Tibial artery (tissue), 4 donors: Measurements from ENCODE around the gene GNPTG.
A peak's percentile ranks its signal among the peaks of the same experiment; 100 is the strongest.

Experiments
- DNase-seq, 2 donors: peaks; one replicate each; pipeline ENCODE4 v3.0.0-alpha.2; 2019
- H3K27ac ChIP-seq, 2 donors: fragments of 200-600 bp; sonication (generic) in 1 of 2; 1 replicate in 1 of 2; 2 replicates in 1 of 2; pipeline ENCODE4 v1.5.1; 2018 to 2019; ENCODE audit warnings: mild to moderate bottlenecking in 1 of 2
- H3K27me3 ChIP-seq, 2 donors: fragments of 200-600 bp; sonication (generic) in 1 of 2; one replicate each; pipeline versions ENCODE4 v1.5.1 to v1.6.0; 2016 to 2019
- H3K36me3 ChIP-seq, 3 donors: fragments of 200-600 bp; sonication (generic) in 2 of 3; one replicate each; pipeline ENCODE4 v1.5.1; 2016 to 2019; ENCODE audit warnings: mild to moderate bottlenecking in 2 of 3
- H3K4me1 ChIP-seq, 4 donors: fragments of 200-600 bp; sonication (generic) in 2 of 4; 1 replicate in 3 of 4; 2 replicates in 1 of 4; pipeline ENCODE4 v1.5.1; 2016 to 2019
- H3K4me3 ChIP-seq, 2 donors: fragments of 200-600 bp; sonication (generic) in 1 of 2; 1 replicate in 1 of 2; 2 replicates in 1 of 2; pipeline ENCODE4 v1.5.1; 2018 to 2019; ENCODE audit warnings: mild to moderate bottlenecking in 2 of 2
- H3K9me3 ChIP-seq, 3 donors: fragments of 200-600 bp; sonication (generic) in 1 of 3; one replicate each; pipeline ENCODE4 v1.5.1; 2016 to 2019
- intact Hi-C: fragments of 100-400 bp; cut with DNase I; formaldehyde crosslinking; loops from one replicate; pipeline ENCODE4 v1.15.0; 2023; ENCODE audit warnings: low total_unique reads
- TF ChIP-seq, protein P1 (sequence below), 2 experiments: fragments of 200-600 bp in 1 of 2; fragments of 450-650 bp in 1 of 2; IDR thresholded peaks; one replicate each; pipeline ENCODE4 v1.5.1; 2017 to 2019; ENCODE audit warnings: antibody characterized with exemption in 2 of 2, mild to moderate bottlenecking in 1 of 2, moderate library complexity in 1 of 2

The GNPTG gene

DNA sequence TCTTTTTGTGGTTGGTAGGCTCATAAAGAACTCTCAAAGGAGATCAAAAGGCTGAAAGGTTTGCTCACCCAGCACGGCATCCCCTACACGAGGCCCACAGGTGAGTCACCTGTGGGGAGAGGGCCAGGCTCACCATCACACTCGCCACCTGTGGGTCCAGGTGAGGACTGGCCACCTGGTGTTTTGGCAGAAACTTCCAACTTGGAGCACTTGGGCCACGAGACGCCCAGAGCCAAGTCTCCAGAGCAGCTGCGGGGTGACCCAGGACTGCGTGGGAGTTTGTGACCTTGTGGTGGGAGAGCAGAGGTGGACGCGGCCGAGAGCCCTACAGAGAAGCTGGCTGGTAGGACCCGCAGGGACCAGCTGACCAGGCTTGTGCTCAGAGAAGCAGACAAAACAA, 11.1 kb downstream of the GNPTG start:
- intact Hi-C loops, result no loop called here
- no peaks in the 10 kb centered on the region for H3K27me3 ChIP-seq
- H3K36me3 ChIP-seq, result peaks cover 27 to 97% (median 68%) of the 10 kb centered on the region in 3 donors
- DNase-seq, result no peak
- H3K4me1 ChIP-seq, result no peaks in the 10 kb centered on the region
- H3K4me3 ChIP-seq, result no peak overlapping the region
- H3K9me3 ChIP-seq, result no peaks in the 10 kb centered on the region
- no peak overlapping the region for H3K27ac ChIP-seq
- TF ChIP-seq, protein P1, sequence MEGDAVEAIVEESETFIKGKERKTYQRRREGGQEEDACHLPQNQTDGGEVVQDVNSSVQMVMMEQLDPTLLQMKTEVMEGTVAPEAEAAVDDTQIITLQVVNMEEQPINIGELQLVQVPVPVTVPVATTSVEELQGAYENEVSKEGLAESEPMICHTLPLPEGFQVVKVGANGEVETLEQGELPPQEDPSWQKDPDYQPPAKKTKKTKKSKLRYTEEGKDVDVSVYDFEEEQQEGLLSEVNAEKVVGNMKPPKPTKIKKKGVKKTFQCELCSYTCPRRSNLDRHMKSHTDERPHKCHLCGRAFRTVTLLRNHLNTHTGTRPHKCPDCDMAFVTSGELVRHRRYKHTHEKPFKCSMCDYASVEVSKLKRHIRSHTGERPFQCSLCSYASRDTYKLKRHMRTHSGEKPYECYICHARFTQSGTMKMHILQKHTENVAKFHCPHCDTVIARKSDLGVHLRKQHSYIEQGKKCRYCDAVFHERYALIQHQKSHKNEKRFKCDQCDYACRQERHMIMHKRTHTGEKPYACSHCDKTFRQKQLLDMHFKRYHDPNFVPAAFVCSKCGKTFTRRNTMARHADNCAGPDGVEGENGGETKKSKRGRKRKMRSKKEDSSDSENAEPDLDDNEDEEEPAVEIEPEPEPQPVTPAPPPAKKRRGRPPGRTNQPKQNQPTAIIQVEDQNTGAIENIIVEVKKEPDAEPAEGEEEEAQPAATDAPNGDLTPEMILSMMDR (IDR thresholded peaks at IDR 0.05), result no peak

DNA sequence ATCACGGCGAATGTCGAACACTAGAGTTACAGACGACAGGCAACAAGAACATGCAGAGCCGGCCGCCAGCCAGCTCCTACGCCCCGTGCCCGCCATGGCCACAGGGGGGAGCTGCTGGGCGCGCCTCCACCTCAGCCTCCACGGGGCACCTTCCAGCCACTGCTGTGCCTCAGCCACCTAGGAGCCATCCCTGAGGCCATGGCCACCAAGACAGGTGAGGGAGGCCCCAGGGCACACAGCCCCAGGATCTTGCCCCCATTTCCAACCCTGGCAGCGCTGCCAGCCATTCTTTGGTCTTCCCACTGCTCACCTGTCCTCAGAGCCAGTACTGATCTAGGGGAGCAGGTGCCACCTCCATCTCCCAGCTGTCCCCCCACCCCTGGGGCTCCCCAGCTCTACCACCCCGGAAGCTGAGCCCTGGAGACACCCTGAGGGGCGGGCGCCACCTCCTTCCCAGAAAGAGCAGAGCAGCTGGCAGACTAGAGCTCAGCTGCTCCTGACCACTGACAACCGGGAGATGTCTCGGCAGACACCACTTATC, 11.8 kb downstream of the GNPTG start:
- H3K4me1 ChIP-seq, result no peaks in the 10 kb centered on the region
- TF ChIP-seq, protein P1 (IDR thresholded peaks at IDR 0.05), result peak; percentile 40 to 58
- intact Hi-C loops, result no loop called here
- no peaks in the 10 kb centered on the region for H3K27me3 ChIP-seq
- H3K27ac ChIP-seq, result no peak overlapping the region
- H3K36me3 ChIP-seq, result peaks cover 27 to 95% (median 71%) of the 10 kb centered on the region in 3 donors
- no peak for DNase-seq
- no peaks in the 10 kb centered on the region for H3K9me3 ChIP-seq
- H3K4me3 ChIP-seq, result no peak overlapping the region

DNA sequence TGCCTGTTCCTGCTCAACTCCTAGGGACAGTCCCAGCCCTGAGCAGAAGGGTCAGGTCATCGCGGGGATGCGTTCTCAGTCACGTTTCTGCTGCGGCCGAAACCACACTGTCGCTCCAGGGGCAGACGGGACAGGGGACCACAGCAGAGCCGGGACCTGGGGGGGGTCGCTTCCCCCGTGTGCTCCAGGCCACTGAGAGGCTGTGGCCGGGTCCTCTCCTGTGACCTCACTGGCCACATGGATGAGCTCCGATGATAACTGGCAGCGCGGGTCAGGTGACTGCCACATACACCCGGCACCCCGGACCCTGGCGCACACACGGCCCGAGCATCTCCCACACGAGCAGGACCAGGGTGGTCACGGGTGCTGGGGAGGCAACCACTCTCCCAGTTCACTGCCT, 12.8 kb downstream of the GNPTG start:
- intact Hi-C loops, result no loop called here
- H3K9me3 ChIP-seq, result no peaks in the 10 kb centered on the region
- TF ChIP-seq, protein P1 (IDR thresholded peaks at IDR 0.05), result no peak
- no peaks in the 10 kb centered on the region for H3K4me1 ChIP-seq
- H3K36me3 ChIP-seq, result peaks cover 27 to 95% (median 75%) of the 10 kb centered on the region in 3 donors
- no peak for DNase-seq
- H3K27ac ChIP-seq, result no peak overlapping the region
- no peak overlapping the region for H3K4me3 ChIP-seq
- no peaks in the 10 kb centered on the region for H3K27me3 ChIP-seq

DNA sequence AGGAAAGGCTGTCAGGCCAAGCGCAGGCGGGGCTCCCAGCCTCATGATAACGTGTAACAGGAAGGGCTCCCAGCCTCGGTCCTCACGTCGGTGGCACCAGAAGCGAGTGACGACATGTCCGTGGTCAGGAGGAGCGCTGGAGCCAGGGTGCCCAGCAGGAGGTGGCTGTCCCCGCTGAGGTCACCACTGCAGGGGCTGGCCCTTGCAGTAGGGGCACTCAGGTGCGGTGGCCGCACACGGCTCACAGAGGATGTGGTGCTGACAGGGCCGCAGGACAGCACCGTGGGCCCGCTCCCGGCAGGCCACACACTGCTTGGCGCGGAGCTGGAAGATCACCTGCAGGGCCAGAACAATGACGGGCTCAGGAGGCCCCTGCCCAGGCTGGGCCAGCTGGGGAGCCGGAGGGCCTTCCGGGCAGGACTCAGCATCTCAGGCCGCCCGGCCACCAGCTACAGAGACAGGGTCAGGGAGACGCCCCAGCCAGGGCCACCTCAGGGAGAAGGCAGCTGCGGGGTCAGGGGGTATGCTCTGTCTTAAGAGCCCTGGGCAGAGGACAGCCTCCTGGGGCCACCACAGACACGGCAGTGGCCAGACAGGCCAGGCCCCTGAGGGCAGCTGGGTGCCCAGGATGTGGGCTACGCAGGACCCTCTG, 14.5 kb downstream of the GNPTG start:
- TF ChIP-seq, protein P1 (IDR thresholded peaks at IDR 0.05), result no peak
- Histone ChIP-seq H3K36me3 (peaks cover 27 to 96% (median 79%) of the 10 kb centered on the region in 3 donors), H3K4me1 (no peaks in the 10 kb centered on the region), H3K27ac (no peak overlapping the region), H3K27me3 (no peaks in the 10 kb centered on the region), H3K4me3 (no peak overlapping the region), H3K9me3 (no peaks in the 10 kb centered on the region)
- intact Hi-C loops, result no loop called here
- no peak for DNase-seq

DNA sequence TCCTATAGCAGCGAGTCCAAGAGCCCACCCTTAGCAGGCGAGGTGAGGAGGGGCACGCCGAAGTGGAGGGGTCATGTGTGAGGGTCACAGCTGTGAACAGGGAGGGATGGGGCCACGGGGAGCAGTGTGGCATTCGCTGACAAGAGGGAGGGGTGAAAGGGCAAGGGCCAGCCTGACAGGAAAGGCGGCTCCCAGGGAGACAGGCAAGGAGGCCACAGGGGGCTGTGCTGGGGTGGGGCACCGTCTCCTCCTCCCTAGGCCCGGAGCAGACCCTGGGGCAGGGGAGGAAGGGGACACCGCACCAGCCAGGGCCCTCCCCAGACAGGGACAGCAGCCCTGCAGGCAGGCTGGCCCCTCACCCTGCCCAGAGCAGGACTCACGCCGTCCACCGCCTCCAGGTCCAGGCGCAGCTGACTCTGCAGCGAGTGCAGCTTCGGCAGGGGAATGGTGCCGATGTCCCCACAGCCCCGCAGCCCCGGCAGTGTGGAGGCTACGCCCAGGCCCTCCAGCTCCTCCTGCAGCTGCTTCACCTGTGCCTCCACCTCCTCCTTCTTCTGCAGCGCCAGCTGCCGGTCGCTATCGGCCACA, 15.1 kb downstream of the GNPTG start:
- no peak overlapping the region for H3K4me3 ChIP-seq
- no peak overlapping the region for H3K27ac ChIP-seq
- intact Hi-C loops, result no loop called here
- TF ChIP-seq, protein P1 (IDR thresholded peaks at IDR 0.05), result no peak
- H3K36me3 ChIP-seq, result peaks cover 27 to 96% (median 80%) of the 10 kb centered on the region in 3 donors
- H3K9me3 ChIP-seq, result no peaks in the 10 kb centered on the region
- DNase-seq, result no peak
- H3K27me3 ChIP-seq, result no peaks in the 10 kb centered on the region
- no peaks in the 10 kb centered on the region for H3K4me1 ChIP-seq
